Common myeloid progenitor, CD34-positive (primary cell): ENCODE measurements around the gene PLCH1.

Source experiments
- CTCF ChIA-PET: fragments of 350-600 bp; sonication (Branson Sonifier 250); formaldehyde crosslinking; loops from one replicate; lab custom pipeline; 2021; ENCODE audit warnings: antibody characterized with exemption; lab: Charles Lee
- POLR2A ChIA-PET: fragments of 350-600 bp; sonication (Branson Sonifier 250); formaldehyde crosslinking; loops from one replicate; lab custom pipeline; 2021; ENCODE audit warnings: antibody characterized with exemption; lab: Charles Lee
- DNase-seq, 3 donors: peaks; one replicate each; pipeline versions ENCODE4 v3.0.0 to v3.0.0-alpha.2; 2013
- H3K27ac ChIP-seq, 2 experiments: 1 replicate in 1 of 2; 2 replicates in 1 of 2; pipeline ENCODE4 v1.7.0; 2013; ENCODE audit warnings: inconsistent platforms in 2 of 2, low read length in 2 of 2, mild to moderate bottlenecking in 2 of 2, low read depth in 1 of 2, moderate library complexity in 1 of 2; ENCODE audit not compliant: severe bottlenecking in 2 of 2, insufficient read depth in 1 of 2, poor library complexity in 1 of 2
- H3K27me3 ChIP-seq, 5 experiments: replicated peaks in 2 of 5; 1 replicate in 3 of 5; 2 replicates in 2 of 5; pipeline versions ENCODE4 v1.6.1 to v1.7.0; 2013; ENCODE audit warnings: low read length in 4 of 5, mild to moderate bottlenecking in 2 of 5, moderate library complexity in 2 of 5, inconsistent platforms in 1 of 5; ENCODE audit not compliant: insufficient read depth in 5 of 5, control insufficient read depth in 4 of 5
- H3K36me3 ChIP-seq, 4 experiments: 1 replicate in 2 of 4; 2 replicates in 2 of 4; pipeline versions ENCODE4 v1.6.1 to v1.7.0; 2013; ENCODE audit warnings: low read length in 3 of 4, control low read depth in 1 of 4, mild to moderate bottlenecking in 1 of 4; ENCODE audit not compliant: control insufficient read depth in 4 of 4, insufficient read depth in 4 of 4
- H3K4me1 ChIP-seq, 4 experiments: 1 replicate in 3 of 4; 2 replicates in 1 of 4; pipeline versions ENCODE4 v1.6.1 to v1.7.1; 2013; ENCODE audit warnings: low read length in 3 of 4, mild to moderate bottlenecking in 3 of 4, control low read depth in 1 of 4, inconsistent platforms in 1 of 4, moderate library complexity in 1 of 4; ENCODE audit not compliant: control insufficient read depth in 4 of 4, insufficient read depth in 4 of 4; ENCODE audit errors: control extremely low read depth in 1 of 4
- H3K4me3 ChIP-seq, 7 experiments: 1 replicate in 4 of 7; 2 replicates in 3 of 7; pipeline versions ENCODE4 v1.5.1 to v1.7.0; 2013; ENCODE audit warnings: mild to moderate bottlenecking in 7 of 7, low read length in 6 of 7, moderate library complexity in 6 of 7, inconsistent platforms in 2 of 7, low read depth in 2 of 7, control low read depth in 1 of 7; ENCODE audit not compliant: insufficient read depth in 4 of 7, control insufficient read depth in 1 of 7; ENCODE audit errors: extremely low read depth in 1 of 7
- H3K9me3 ChIP-seq, 5 experiments: 1 replicate in 4 of 5; 2 replicates in 1 of 5; pipeline versions ENCODE4 v1.6.1 to v1.7.1; 2013; ENCODE audit warnings: low read length in 4 of 5, mild to moderate bottlenecking in 2 of 5, inconsistent platforms in 1 of 5, low read depth in 1 of 5, moderate library complexity in 1 of 5; ENCODE audit not compliant: control insufficient read depth in 4 of 5, insufficient read depth in 2 of 5; ENCODE audit errors: control extremely low read depth in 1 of 5
- WGBS: methylation state at CpG from one replicate; pipeline ENCODE4 v1.1.5; 2013; ENCODE audit not compliant: insufficient coverage; 5-methylcytosine and 5-hydroxymethylcytosine counted together

Gene PLCH1

DNA sequence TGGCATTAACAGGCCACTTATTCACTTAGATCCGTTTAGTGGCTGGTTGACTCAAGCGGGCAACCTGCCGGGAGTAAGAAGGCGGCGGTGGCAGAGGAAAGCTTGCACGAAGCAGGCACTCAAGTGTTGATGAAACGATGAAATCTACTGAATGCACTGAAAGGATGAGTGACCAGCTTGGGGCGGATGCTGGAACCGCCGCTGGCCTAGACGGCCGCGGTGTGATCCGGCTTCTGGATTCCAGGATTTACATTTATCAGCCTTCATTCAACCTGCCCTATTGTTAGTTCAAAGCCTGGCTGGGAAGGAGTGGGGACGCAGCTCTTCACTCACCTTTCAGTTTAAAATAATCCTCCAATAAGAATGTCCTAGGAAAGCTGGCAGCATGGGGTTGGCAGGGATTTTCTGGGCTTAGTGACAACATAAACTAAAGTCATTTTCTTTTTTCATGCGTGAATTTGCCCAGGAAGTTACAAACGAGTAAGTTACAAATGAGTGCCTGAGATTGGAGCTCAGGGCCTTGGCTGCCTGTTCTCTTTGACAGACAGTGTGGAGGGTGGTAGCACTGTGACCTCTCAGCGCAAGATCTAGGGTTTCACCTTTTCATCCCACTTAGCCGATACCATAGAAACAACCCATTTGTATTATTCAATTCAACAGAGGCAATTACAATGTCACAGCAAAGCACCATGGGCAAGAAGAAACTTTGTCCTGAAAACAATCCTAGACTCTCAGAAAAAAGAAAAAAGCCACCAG is 1.1 kb upstream of the PLCH1 start:
- Histone ChIP-seq H3K9me3 (no peaks in the 10 kb centered on the region), H3K27me3 (peaks cover 2 to 64% (median 24%) of the 10 kb centered on the region in 5 experiments), H3K36me3 (no peaks in the 10 kb centered on the region), H3K27ac (no peak overlapping the region), H3K4me3 (peak overlapping the region in 2 of 7 experiments; percentile 82 to 83), H3K4me1 (peaks cover 2 to 25% (median 21%) of the 10 kb centered on the region in 4 experiments)
- ChIA-PET CTCF (interaction anchor here (0.6 to 1.5 kb wide), 4 partner anchors 9 to 678 kb away, joined by 3 to 4 read pairs (median 4); partner anchors contain the start of gene C3orf33), POLR2A (no interaction called here)
- peak in 2 of 3 donors; percentile 62 to 71 for DNase-seq
- WGBS: 23% methylated on average over 16 of the region's 19 CpGs

- no peak overlapping the region for H3K27ac ChIP-seq
- H3K27me3 ChIP-seq: peaks cover 2 to 66% (median 24%) of the 10 kb centered on the region in 5 experiments
- no peaks in the 10 kb centered on the region for H3K36me3 ChIP-seq
- H3K4me3 ChIP-seq: peak overlapping the region; percentile 48 to 84 (median 78)
- CTCF ChIA-PET: no interaction called here
- POLR2A ChIA-PET: no interaction called here
- WGBS: under 1% methylated on average over 39 of the region's 48 CpGs
- peak in 1 of 3 donors; percentile 16 for DNase-seq
- H3K4me1 ChIP-seq: peaks cover 2 to 25% (median 21%) of the 10 kb centered on the region in 4 experiments
- no peaks in the 10 kb centered on the region for H3K9me3 ChIP-seq
These were observed 753 bp downstream of the PLCH1 start for GRCh38 chr3:155744010-155744625.

- Histone ChIP-seq H3K4me1 (peaks cover 2 to 25% (median 21%) of the 10 kb centered on the region in 4 experiments), H3K27me3 (peaks cover 2 to 66% (median 24%) of the 10 kb centered on the region in 5 experiments), H3K9me3 (no peaks in the 10 kb centered on the region), H3K4me3 (peak overlapping the region in 6 of 7 experiments; percentile 71 to 84 (median 80)), H3K27ac (no peak overlapping the region), H3K36me3 (no peaks in the 10 kb centered on the region)
- POLR2A ChIA-PET: no interaction called here
- DNase-seq: peak in 1 of 3 donors; percentile 19
- CTCF ChIA-PET: no interaction called here
- WGBS: 36% methylated on average over 4 of the region's 8 CpGs
These were observed 1.3 kb downstream of the PLCH1 start for GRCh38 chr3:155743606-155744005.

DNA sequence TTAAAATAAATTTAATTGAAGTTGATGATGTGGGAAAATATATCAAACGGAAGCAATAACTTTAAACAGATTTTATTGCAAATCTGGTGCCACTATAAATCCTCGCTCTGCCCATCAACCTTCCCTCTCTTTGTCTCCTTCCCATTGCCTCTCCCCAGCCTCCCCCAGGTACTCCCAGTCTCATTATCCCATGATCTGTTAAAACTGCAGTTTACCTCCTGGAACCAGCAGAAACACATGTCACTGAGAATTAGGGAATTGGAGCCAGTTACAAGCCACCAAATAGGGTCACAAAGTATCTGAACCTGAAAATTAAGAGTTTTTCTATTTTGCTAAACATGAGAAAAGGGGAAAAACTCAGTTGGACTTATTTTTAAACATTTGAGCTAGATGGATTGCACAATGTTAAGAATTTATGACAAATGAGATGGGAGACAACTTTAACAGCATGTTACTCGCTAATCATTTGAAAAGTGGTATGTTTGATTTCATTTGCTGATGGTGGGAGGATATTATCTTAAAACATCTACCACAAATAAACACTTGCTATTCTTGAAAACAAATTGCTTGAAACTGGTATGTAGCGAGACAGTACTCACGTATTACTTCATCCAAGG is 2.4 kb downstream of the PLCH1 start:
- H3K4me3 ChIP-seq: no peak overlapping the region
- CTCF ChIA-PET: no interaction called here
- no peak for DNase-seq
- H3K27me3 ChIP-seq: peaks cover 2 to 61% (median 19%) of the 10 kb centered on the region in 5 experiments
- POLR2A ChIA-PET: no interaction called here
- H3K27ac ChIP-seq: no peak overlapping the region
- no peaks in the 10 kb centered on the region for H3K36me3 ChIP-seq
- H3K4me1 ChIP-seq: peaks cover 7 to 33% (median 27%) of the 10 kb centered on the region in 4 experiments
- WGBS: 100% methylated on average over 3 of the region's 5 CpGs
- H3K9me3 ChIP-seq: no peaks in the 10 kb centered on the region

- Histone ChIP-seq H3K36me3 (no peaks in the 10 kb centered on the region), H3K9me3 (no peaks in the 10 kb centered on the region), H3K4me3 (no peak overlapping the region), H3K27me3 (peaks cover 2 to 54% (median 13%) of the 10 kb centered on the region in 5 experiments), H3K4me1 (peaks cover 8 to 33% (median 27%) of the 10 kb centered on the region in 4 experiments), H3K27ac (no peak overlapping the region)
- CTCF ChIA-PET: interaction anchor here (0.9 to 1.2 kb wide), 2 partner anchors 17 to 30 kb away, joined by 3 read pairs; no protein-coding TSS in a partner anchor
- POLR2A ChIA-PET: no interaction called here
- DNase-seq: no peak
These were observed 3.3 kb downstream of the PLCH1 start for GRCh38 chr3:155741603-155742002.

- peaks cover 8 to 33% (median 27%) of the 10 kb centered on the region in 4 experiments for H3K4me1 ChIP-seq
- H3K36me3 ChIP-seq: no peaks in the 10 kb centered on the region
- DNase-seq: no peak
- no peak overlapping the region for H3K4me3 ChIP-seq
- H3K9me3 ChIP-seq: no peaks in the 10 kb centered on the region
- WGBS: 100% methylated on average over 2 of the region's 3 CpGs
- POLR2A ChIA-PET: no interaction called here
- no peak overlapping the region for H3K27ac ChIP-seq
- peaks cover 2 to 49% (median 10%) of the 10 kb centered on the region in 5 experiments for H3K27me3 ChIP-seq
- CTCF ChIA-PET: interaction anchor here (0.9 to 1.2 kb wide), 4 partner anchors 16 to 69 kb away, joined by 3 read pairs; partner anchors contain the start of gene C3orf33
These were observed 3.8 kb downstream of the PLCH1 start for GRCh38 chr3:155741101-155741500.
